ENCODE results near the gene AKR7A2.

- TF ChIP-seq, protein P1, sequence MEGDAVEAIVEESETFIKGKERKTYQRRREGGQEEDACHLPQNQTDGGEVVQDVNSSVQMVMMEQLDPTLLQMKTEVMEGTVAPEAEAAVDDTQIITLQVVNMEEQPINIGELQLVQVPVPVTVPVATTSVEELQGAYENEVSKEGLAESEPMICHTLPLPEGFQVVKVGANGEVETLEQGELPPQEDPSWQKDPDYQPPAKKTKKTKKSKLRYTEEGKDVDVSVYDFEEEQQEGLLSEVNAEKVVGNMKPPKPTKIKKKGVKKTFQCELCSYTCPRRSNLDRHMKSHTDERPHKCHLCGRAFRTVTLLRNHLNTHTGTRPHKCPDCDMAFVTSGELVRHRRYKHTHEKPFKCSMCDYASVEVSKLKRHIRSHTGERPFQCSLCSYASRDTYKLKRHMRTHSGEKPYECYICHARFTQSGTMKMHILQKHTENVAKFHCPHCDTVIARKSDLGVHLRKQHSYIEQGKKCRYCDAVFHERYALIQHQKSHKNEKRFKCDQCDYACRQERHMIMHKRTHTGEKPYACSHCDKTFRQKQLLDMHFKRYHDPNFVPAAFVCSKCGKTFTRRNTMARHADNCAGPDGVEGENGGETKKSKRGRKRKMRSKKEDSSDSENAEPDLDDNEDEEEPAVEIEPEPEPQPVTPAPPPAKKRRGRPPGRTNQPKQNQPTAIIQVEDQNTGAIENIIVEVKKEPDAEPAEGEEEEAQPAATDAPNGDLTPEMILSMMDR (IDR thresholded peaks at IDR 0.05), result no peak
- no peak for TF ChIP-seq POLR2A (IDR thresholded peaks at IDR 0.05)
Measured at GRCh38 chr1:19289244-19289643, 22.7 kb downstream of the AKR7A2 start.

Measured in thyroid gland (tissue), 4 donors.